HG03378 (cell line): ENCODE data around the gene EPGN.
"Not testable (repeated sequence)": the region's sequence is repeated elsewhere in the genome, so short reads cannot be mapped to it uniquely, and the experiment has no call there.

ENCODE experiments used
- ATAC-seq: cut with Tn5 transposase; IDR thresholded peaks from one replicate; pipeline ENCODE4 v1.9.1; 2021; ENCODE audit warnings: mild to moderate bottlenecking, moderate library complexity; ENCODE audit not compliant: unreplicated experiment

The EPGN gene

DNA sequence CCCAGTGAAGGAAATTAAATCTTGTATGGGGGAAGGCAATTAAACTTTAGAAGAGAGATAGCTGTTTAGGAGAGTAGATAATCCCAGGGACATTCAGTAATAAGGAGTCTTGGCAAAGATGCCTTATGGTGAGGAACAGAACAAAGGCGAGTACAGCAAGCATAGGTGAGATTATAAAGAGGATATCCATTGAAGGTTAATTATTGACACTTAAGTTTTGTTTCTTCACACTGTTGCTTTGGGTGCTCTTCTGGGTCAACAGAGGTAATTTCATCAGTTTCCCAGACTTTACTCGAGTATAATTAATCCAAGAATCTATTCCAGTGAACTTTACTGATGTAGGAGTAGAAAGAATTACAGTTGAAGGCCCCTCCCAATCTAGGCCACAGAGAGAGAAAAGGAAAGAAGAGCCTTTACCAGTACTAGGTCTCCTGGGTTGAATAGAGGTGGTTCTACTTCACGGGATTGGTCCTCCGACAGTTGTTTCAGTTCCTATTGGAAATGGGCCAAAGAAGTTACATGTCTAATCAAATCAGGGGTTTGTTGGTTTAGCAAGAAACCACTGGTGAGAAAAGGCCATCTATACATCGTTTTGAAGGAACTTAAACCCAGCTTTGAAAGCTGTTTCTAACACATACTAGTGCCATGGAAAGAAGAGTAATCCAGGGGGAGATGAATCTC is 27.2 kb downstream of the EPGN start:
- peak; percentile 83 for ATAC-seq

DNA sequence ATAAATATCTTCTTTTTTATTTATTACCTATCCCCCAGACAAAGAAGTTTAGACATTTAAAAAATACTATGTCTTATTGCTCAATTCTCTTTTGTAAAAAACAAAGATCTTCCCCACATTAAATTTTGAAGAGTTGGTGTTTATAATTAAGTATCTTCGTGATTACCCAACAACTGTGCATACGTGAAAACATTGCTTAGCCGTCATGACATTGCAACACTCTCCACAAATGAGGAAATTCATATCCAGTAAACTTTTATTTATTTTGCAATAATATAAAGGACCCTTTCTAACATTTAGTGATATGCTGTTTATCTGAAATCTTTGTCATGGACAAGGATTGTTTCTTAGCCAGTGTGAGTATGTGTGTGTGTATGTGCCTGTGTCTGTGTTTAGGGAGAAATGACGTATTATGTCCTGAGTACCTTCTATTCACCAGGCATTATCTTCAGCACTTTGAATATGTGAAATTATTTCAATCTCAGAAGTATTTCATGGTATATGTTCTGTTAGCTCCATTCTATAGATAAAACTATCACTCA is 30.6 kb downstream of the EPGN start:
- no peak for ATAC-seq

DNA sequence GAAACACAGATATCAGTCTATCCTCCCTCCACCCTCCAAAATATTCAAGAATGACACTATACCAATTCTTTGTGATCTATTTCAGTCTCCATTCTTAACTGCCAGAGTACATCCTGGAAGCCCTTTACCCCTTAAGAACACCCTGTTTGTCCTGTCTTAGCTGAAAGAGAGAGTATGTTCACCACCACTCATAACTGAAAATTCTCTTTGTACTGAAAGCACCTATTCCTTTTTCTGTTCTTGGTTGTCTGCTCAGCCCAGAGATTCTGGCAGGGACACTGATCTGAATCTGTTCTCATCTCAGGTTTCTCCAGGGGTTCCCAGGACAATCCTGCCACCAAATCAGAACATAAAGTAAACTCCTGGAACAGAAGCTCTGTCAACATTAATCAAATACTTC is 31.2 kb downstream of the EPGN start:
- no peak for ATAC-seq

DNA sequence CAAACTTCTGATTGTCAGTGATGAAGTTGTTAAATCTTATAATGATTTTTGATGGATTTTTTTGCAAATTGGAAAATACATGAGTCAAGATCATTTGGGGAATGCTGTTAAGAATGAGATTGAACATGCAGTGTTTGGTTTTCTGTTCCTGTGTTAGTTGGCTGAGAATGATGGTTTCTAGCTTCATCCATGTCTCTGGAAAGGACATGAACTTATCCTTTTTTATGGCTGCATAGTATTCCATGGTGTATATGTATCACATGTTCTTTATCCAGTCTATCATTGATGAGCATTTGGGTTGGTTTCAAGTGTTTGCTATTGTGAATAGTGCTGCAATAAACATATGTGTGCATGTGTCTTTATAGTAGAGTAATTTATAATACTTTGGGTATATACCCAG is 32.2 kb downstream of the EPGN start:
- ATAC-seq = not testable (repeated sequence)

DNA sequence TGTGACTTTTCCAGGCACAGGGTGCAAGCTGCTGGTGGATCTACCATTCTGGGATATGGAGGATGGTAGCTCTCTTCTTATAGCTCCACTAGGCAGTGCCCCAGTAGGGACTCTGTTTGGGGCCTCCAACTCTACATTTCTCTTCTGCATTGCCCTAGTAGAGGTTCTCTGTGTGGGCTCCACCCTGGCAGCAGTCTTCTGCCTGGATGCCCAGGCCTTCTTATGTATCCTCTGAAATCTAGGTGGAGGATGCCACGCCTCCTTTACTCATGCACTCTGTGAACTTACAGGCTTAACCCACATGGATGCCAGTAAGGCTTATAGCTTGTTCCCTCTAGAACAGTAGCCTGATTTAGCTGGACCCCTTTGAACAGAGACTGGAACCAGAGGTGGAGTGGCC is 35.8 kb downstream of the EPGN start:
- no peak for ATAC-seq

DNA sequence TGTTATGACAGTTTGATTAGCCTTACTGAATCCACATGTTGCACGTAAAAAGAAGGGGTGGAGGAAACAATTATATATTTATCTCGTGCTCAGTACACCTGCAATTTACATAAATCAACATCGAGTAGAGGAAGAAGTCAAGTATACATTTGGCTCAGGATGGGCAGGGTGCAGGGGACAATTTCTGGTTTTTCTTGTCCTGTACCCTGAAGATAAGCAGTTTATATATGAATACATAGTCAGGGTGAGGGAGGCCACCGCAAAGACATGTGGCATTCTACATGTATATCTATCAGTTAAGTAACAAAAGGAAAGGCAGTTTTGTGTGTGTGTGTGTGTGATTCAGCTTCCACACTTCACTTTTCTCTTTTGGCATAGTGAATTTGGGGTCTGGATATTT is 45.6 kb downstream of the EPGN start:
- ATAC-seq = no peak

DNA sequence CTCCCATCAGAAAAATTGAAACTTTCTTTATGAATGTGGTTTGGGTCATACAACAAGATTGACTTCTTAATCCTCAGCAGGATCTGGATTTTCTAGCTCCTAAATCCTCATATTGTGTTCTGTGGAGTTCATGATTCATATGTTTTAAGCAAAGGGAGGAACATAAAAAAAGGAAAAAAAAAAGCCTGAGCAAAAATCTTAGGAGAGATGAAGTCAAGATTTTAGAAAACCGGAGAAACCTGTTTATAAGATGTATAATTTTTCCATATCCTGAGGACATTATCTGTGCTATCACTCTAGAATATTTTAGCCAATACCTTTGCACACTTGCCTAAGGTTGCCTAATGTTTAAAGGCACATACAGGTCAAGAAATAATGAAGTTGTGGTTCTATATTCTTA is 49.7 kb downstream of the EPGN start:
- ATAC-seq = no peak

DNA sequence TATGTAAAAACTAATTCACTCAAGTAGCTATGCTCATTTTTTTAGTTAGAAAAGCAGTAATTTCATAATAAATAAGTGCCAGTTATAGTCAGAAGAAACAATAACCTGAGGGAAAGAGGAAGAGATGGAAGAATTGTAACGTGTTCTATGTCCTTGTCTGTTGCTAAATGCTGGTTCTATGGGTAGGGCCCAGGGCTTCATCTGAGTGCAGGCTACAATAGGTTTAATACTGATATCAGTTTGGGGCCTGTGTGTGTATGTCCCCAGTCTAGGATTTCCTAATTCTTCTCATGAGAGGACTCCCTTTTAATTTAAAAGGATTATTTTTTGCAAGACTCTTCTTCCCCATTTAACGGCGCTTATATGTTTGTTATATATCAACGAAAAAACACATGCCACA is 53.4 kb downstream of the EPGN start:
- no peak for ATAC-seq

DNA sequence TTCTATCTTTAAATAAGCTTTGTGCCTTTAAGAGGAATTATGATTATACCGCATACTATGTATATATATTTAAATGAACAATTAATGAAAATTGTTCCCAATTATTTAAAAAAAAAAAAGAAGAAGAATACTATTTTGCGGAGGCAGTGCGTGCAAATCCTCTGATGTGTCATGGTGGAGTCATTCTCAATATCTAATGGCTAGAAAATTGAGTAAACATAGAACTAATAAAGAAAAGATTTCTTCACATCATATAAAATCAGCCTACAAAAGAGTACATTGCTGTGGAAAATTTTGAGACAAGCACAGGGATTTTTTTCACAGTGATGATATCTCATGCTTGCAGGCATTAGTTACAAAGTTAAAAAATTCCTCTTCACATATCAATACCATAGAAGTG is 54.1 kb downstream of the EPGN start:
- no peak for ATAC-seq

DNA sequence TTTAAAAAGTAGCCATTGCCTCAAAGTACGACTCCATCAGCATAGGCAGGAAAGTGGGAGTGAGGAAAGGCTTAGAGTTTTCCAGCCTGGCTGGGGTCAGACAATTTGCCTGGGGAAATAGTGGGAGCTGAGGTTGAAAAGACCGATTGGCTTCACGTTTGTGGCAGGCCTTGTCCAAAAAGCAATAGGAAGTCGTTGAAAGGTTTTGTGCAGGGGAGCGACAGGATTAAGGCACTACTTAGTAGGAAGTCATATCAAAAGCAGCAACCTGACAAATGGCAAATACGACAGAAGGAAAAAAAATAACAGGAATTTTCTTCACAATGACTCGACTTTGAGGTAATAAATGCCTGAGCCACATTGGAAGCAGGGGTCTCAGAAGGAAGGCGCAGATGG is 56.0 kb downstream of the EPGN start:
- no peak for ATAC-seq

DNA sequence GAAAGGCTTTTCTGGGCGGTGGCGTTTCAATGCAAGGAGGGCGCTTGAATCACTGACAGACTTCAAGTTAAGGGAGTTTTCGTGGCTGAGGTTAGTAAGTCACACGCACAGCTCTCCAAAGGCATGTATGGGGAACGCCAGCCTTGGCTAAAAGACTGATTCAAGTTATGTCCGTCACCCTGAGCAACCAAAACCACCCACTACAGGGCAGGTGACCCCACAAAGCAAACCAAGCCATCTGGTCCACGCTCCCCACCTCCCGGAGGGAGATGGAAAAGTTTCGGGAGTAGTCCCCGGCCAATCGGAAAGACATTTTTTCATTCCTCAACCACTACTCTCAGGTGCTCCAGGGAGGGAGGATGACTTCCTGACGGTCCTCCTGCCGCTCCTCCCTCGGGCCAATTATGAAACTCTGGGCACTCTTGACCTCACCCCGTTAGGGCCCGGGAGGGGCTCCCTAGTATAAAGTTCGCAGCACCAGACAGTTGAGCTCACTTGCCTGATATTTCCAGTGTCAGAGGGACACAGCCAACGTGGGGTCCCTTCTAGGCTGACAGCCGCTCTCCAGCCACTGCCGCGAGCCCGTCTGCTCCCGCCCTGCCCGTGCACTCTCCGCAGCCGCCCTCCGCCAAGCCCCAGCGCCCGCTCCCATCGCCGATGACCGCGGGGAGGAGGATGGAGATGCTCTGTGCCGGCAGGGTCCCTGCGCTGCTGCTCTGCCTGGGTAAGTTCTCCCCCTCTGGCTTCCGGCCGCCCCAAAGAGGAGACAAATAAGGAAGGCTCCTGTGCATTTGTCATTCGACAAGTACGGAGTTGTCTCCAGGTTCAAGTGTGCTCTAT is 56.6 kb downstream of the EPGN start, which contains the start of gene EREG:
EREG (plus strand) TSS at position 494 of the 840 bp plus-strand sequence; CDS start at position 658, 164 bp downstream.
- ATAC-seq = peak; percentile 44

DNA sequence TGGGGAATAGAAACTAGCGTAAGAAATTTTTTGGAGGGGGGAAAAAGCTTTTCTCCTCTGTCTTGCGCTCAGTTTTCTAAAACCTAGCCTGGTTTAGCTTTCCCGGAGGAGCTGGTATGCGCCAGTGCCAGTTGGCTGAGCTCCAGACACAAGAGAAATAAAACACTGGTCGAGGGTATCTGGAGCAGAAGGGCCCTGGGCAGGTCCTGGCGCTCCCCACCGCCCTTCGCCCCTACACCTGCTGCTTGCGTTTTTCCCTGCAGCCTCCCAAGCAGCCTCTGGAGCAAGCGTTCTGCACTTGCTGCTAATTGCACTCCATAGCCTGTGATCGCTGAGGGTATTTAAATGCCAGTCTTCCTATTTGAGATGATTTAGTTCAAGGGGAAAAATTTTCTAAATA is 57.5 kb downstream of the EPGN start:
- ATAC-seq = no peak
